Keratinocyte (primary cell): Measurements from ENCODE around the gene ZCCHC24. TPM values are rescaled to one million over a fixed set of nuclear protein-coding genes. Genes with fewer than 3 reads are reported as not detected.

Source experiments
- DNase-seq: peaks from one replicate; pipeline ENCODE4 v3.0.0-alpha.2; 2011; ENCODE audit warnings: low read depth, missing footprints, low spot score
- FAIRE-seq: peaks from 2 replicates; lab custom pipeline; 2011; peaks lifted over from hg19 to GRCh38; lab: Jason Lieb, UNC
- H2AFZ ChIP-seq: 2 replicates; pipeline ENCODE4 v1.6.0; 2012; ENCODE audit warnings: low read length, control low read depth, inconsistent platforms; ENCODE audit not compliant: control insufficient read depth
- H3K27ac ChIP-seq: 2 replicates; pipeline ENCODE4 v1.5.1; 2011; ENCODE audit warnings: low read length; ENCODE audit not compliant: control insufficient read depth, insufficient read depth
- H3K27me3 ChIP-seq: 3 replicates; pipeline ENCODE4 v1.6.0; 2011; ENCODE audit warnings: low read length; ENCODE audit not compliant: control insufficient read depth, insufficient read depth; ENCODE audit errors: extremely low read depth
- H3K36me3 ChIP-seq, 2 experiments: 2 replicates in 1 of 2; 3 replicates in 1 of 2; pipeline ENCODE4 v1.5.1; 2011; ENCODE audit warnings: low read length in 2 of 2, mild to moderate bottlenecking in 1 of 2; ENCODE audit not compliant: control insufficient read depth in 2 of 2, insufficient read depth in 2 of 2; ENCODE audit errors: extremely low read depth in 1 of 2
- H3K4me1 ChIP-seq: 3 replicates; pipeline ENCODE4 v1.5.1; 2011; ENCODE audit warnings: low read length; ENCODE audit not compliant: control insufficient read depth, insufficient read depth; ENCODE audit errors: extremely low read depth
- H3K4me2 ChIP-seq: 3 replicates; pipeline ENCODE4 v1.6.0; 2011; ENCODE audit warnings: low read depth, low read length; ENCODE audit not compliant: control insufficient read depth, insufficient read depth; ENCODE audit errors: extremely low read depth
- H3K4me3 ChIP-seq, 3 experiments: fragments of 200-600 bp in 1 of 3; sonication (generic) in 1 of 3; 2 replicates in 2 of 3; 3 replicates in 1 of 3; pipeline ENCODE4 v1.5.1; 2011 to 2016; ENCODE audit warnings: low read length in 3 of 3, mild to moderate bottlenecking in 3 of 3, control low read depth in 2 of 3, inconsistent platforms in 1 of 3, low read depth in 1 of 3, mixed read lengths in 1 of 3, mixed run types in 1 of 3, moderate library complexity in 1 of 3; ENCODE audit not compliant: control insufficient read depth in 2 of 3, insufficient read depth in 2 of 3; ENCODE audit errors: extremely low read depth in 1 of 3
- H3K79me2 ChIP-seq: 2 replicates; pipeline ENCODE4 v1.6.0; 2012; ENCODE audit warnings: low read length; ENCODE audit not compliant: control insufficient read depth, insufficient read depth
- H3K9ac ChIP-seq: 3 replicates; pipeline ENCODE4 v1.6.0; 2011; ENCODE audit warnings: low read length; ENCODE audit not compliant: control insufficient read depth, insufficient read depth; ENCODE audit errors: extremely low read depth
- H3K9me1 ChIP-seq: 3 replicates; pipeline ENCODE4 v1.6.0; 2011; ENCODE audit warnings: low read length; ENCODE audit not compliant: control insufficient read depth, insufficient read depth; ENCODE audit errors: extremely low read depth
- H3K9me3 ChIP-seq: 2 replicates; pipeline ENCODE4 v1.5.1; 2012; ENCODE audit warnings: low read depth, low read length; ENCODE audit not compliant: control insufficient read depth
- H4K20me1 ChIP-seq: 3 replicates; pipeline ENCODE4 v1.6.0; 2011; ENCODE audit warnings: low read length; ENCODE audit not compliant: control insufficient read depth, insufficient read depth; ENCODE audit errors: extremely low read depth
- CTCF ChIP-seq, 3 experiments: IDR thresholded peaks in 1 of 3; conservative IDR thresholded peaks in 1 of 3; optimal IDR thresholded peaks in 1 of 3; 2 replicates in 2 of 3; 3 replicates in 1 of 3; pipeline versions ENCODE3 to v1.5.1; 2011; ENCODE audit warnings: low read length in 3 of 3, mild to moderate bottlenecking in 3 of 3, moderate library complexity in 2 of 3, control low read depth in 1 of 3, inconsistent platforms in 1 of 3; ENCODE audit not compliant: insufficient read depth in 2 of 3; ENCODE audit errors: extremely low read depth in 1 of 3
- EZH2 ChIP-seq: IDR thresholded peaks from one replicate; pipeline ENCODE4 v1.6.1; 2012; ENCODE audit warnings: inconsistent platforms, mild to moderate bottlenecking, low read length, moderate library complexity
- dilution Hi-C: fragments of 300-500 bp; cut with MboI; formaldehyde crosslinking; loops from one replicate; pipeline ENCODE4 v1.7.0; 2020; ENCODE audit warnings: low sequenced_read_pairs; ENCODE audit not compliant: extremely low pct_ligation_motif_present
- polyA plus RNA-seq, 5 experiments: library from polyadenylated mRNA; depleted of rRNA in 3 of 5; stranded (reverse) in 3 of 5; stranded (forward) in 1 of 5; unstranded in 1 of 5; fragments of >200 nt; gene quantifications; 1 replicate in 1 of 5; 2 replicates in 3 of 5; 3 replicates in 1 of 5; pipeline versions ENCODE4 v1.2.1 to v1.2.3, GENCODE V29; 2011 to 2012; ENCODE audit warnings: missing spikeins in 2 of 5, low read depth in 1 of 5, low replicate concordance in 1 of 5

ZCCHC24 gene
- polyA plus RNA-seq, 1 donor (not counting 4 experiments of a cell fraction or from before 2014, with no cell fraction given) = 0.96 TPM

DNA sequence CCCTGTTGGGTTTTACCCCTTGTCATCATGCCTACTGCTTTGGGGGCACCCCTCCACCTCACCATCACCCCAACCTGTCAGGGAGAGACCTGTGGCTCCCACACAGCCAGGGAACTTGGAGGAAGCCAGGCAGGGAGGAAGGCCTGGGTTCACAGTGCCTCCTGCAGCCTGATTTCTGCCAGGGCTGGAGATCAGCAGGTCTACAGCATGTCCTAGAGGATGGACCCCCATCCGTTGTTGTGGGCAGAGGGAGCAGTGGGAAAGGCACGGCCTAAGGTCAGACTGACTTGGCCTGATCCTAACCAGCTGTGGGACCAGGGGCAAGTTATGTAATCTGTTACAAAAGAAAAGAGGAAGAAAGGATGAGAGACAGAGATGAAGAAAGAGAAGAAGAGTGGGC lies 28.2 kb downstream of the ZCCHC24 start:
- DNase-seq (no peak), FAIRE-seq (no peak)
- no peak overlapping the region for H3K4me3 ChIP-seq
- H2AFZ ChIP-seq = no peak overlapping the region
- TF ChIP-seq EZH2 (no peak), CTCF (optimal IDR thresholded peaks at IDR 0.05 in 1 of 3, IDR thresholded peaks at IDR 0.05 in 1 of 3, conservative IDR thresholded peaks at IDR 0.05 in 1 of 3; ENCODE audit: extremely low read depth in 1 of 3, insufficient read depth in 2 of 3, low read length in 3 of 3) (no peak)
- no peaks in the 10 kb centered on the region for H3K27me3 ChIP-seq
- dilution Hi-C loops = no loop called here
- H3K9me3 ChIP-seq = no peaks in the 10 kb centered on the region
- no peaks in the 10 kb centered on the region for H4K20me1 ChIP-seq
- no peak overlapping the region for H3K27ac ChIP-seq
- no peak overlapping the region for H3K9ac ChIP-seq
- no peak overlapping the region for H3K4me2 ChIP-seq
- H3K4me1 ChIP-seq = no peaks in the 10 kb centered on the region
- H3K79me2 ChIP-seq = no peaks in the 10 kb centered on the region
- no peaks in the 10 kb centered on the region for H3K36me3 ChIP-seq
- no peaks in the 10 kb centered on the region for H3K9me1 ChIP-seq

GRCh38 chr10:79416578-79417255 lies 28.7 kb downstream of the ZCCHC24 start:
- DNase-seq (no peak), FAIRE-seq (no peak)
- no peaks in the 10 kb centered on the region for H4K20me1 ChIP-seq
- H3K27me3 ChIP-seq = no peaks in the 10 kb centered on the region
- no peaks in the 10 kb centered on the region for H3K4me1 ChIP-seq
- H3K9me1 ChIP-seq = no peaks in the 10 kb centered on the region
- no peak overlapping the region for H3K27ac ChIP-seq
- H3K79me2 ChIP-seq = no peaks in the 10 kb centered on the region
- H3K4me2 ChIP-seq = no peak overlapping the region
- H3K4me3 ChIP-seq = no peak overlapping the region
- H3K36me3 ChIP-seq = no peaks in the 10 kb centered on the region
- no peak overlapping the region for H2AFZ ChIP-seq
- no peak overlapping the region for H3K9ac ChIP-seq
- H3K9me3 ChIP-seq = no peaks in the 10 kb centered on the region
- TF ChIP-seq CTCF (optimal IDR thresholded peaks at IDR 0.05 in 1 of 3, IDR thresholded peaks at IDR 0.05 in 1 of 3, conservative IDR thresholded peaks at IDR 0.05 in 1 of 3; ENCODE audit: extremely low read depth in 1 of 3, insufficient read depth in 2 of 3, low read length in 3 of 3) (no peak), EZH2 (no peak)
- dilution Hi-C loops = no loop called here
